IMR-90 (cell line): ENCODE measurements around the gene SV2C. TPM values are rescaled to one million over a fixed set of nuclear protein-coding genes. Genes with fewer than 3 reads are reported as not detected.

ENCODE experiments used
- ATAC-seq: fragments of 200-7000 bp; cut with Tn5 transposase; 2 replicates; pipeline ENCODE4 v1.9.1; 2020; ENCODE audit warnings: low read depth, mild to moderate bottlenecking, moderate library complexity
- BruUV-seq: library from RNA; stranded (reverse); fragments of 400-500 nt; replicated peaks from 2 replicates; lab custom pipeline; 2021; lab: Mats Ljungman, UMichigan
- CTCF ChIA-PET: fragments of 300-600 bp; formaldehyde crosslinking; extraction: SDS; loops from one replicate; lab custom pipeline; 2021; ENCODE audit warnings: antibody characterized with exemption; lab: Yijun Ruan, JAX
- POLR2A ChIA-PET: fragments of 300-600 bp; sonication (Branson Sonifier 250); formaldehyde crosslinking; loops from one replicate; lab custom pipeline; 2022; ENCODE audit warnings: antibody characterized with exemption; ENCODE audit not compliant: unreplicated experiment; lab: Charles Lee
- DNase-seq: peaks from one replicate; pipeline ENCODE4 v3.0.0; 2013
- H2AFZ ChIP-seq: replicated peaks from 2 replicates; pipeline ENCODE3; 2013; ENCODE audit warnings: low read length, mild to moderate bottlenecking; ENCODE audit not compliant: poor library complexity
- H2AK5ac ChIP-seq: 2 replicates; pipeline ENCODE4 v1.6.1; 2013; ENCODE audit warnings: low read depth, low read length, inconsistent platforms
- H2AK9ac ChIP-seq: replicated peaks from 2 replicates; pipeline ENCODE3; 2013; ENCODE audit warnings: mild to moderate bottlenecking, low read depth, low read length, moderate library complexity; ENCODE audit not compliant: poor library complexity
- H2BK120ac ChIP-seq: 2 replicates; pipeline ENCODE4 v1.6.1; 2013; ENCODE audit warnings: low read depth, low read length, inconsistent platforms
- H2BK15ac ChIP-seq: 3 replicates; pipeline ENCODE4 v1.6.1; 2013; ENCODE audit warnings: low read depth, low read length, inconsistent platforms
- H2BK20ac ChIP-seq: 2 replicates; pipeline ENCODE4 v1.6.1; 2013; ENCODE audit warnings: low read depth, mild to moderate bottlenecking, inconsistent platforms, low read length, moderate library complexity
- H2BK5ac ChIP-seq: 2 replicates; pipeline ENCODE4 v1.6.1; 2013; ENCODE audit warnings: mild to moderate bottlenecking, low read depth, low read length, inconsistent platforms; ENCODE audit not compliant: poor library complexity, severe bottlenecking
- H3K14ac ChIP-seq: replicated peaks from 2 replicates; pipeline ENCODE4 v1.6.1; 2013; ENCODE audit warnings: low read depth, low read length, inconsistent platforms
- H3K18ac ChIP-seq: 2 replicates; pipeline ENCODE4 v1.6.1; 2013; ENCODE audit warnings: low read depth, low read length, control low read depth
- H3K23ac ChIP-seq: 2 replicates; pipeline ENCODE4 v1.6.1; 2013; ENCODE audit warnings: low read depth, low read length, inconsistent platforms
- H3K27ac ChIP-seq: 2 replicates; pipeline ENCODE4 v1.5.1; 2013; ENCODE audit warnings: mild to moderate bottlenecking, control low read depth, low read length; ENCODE audit not compliant: insufficient read depth
- H3K27me3 ChIP-seq: 2 replicates; pipeline ENCODE4 v1.6.1; 2013; ENCODE audit warnings: low read length; ENCODE audit not compliant: control insufficient read depth, insufficient read depth
- H3K36me3 ChIP-seq: 2 replicates; pipeline ENCODE4 v1.6.1; 2013; ENCODE audit warnings: low read length, mixed read lengths; ENCODE audit not compliant: control insufficient read depth, insufficient read depth
- H3K4ac ChIP-seq: 2 replicates; pipeline ENCODE4 v1.6.1; 2013; ENCODE audit warnings: low read depth, low read length, inconsistent platforms
- H3K4me1 ChIP-seq: 2 replicates; pipeline ENCODE4 v1.6.1; 2013; ENCODE audit warnings: low read length, mixed read lengths; ENCODE audit not compliant: control insufficient read depth, insufficient read depth
- H3K4me2 ChIP-seq: 2 replicates; pipeline ENCODE4 v1.6.1; 2013; ENCODE audit warnings: low read depth, mild to moderate bottlenecking, control low read depth, low read length, moderate library complexity
- H3K4me3 ChIP-seq: 2 replicates; pipeline ENCODE4 v1.5.1; 2013; ENCODE audit warnings: low read depth, mild to moderate bottlenecking, control low read depth, low read length, moderate library complexity; ENCODE audit not compliant: insufficient read depth
- H3K56ac ChIP-seq: 2 replicates; pipeline ENCODE4 v1.6.1; 2013; ENCODE audit warnings: low read length, inconsistent platforms; ENCODE audit not compliant: insufficient read depth; ENCODE audit errors: extremely low read depth
- H3K79me1 ChIP-seq, 2 experiments: 2 replicates each; pipeline ENCODE4 v1.6.1; 2013; ENCODE audit warnings: low read length in 2 of 2, inconsistent platforms in 1 of 2, low read depth in 1 of 2
- H3K9ac ChIP-seq: 2 replicates; pipeline ENCODE4 v1.6.1; 2013; ENCODE audit warnings: low read depth, low read length, control low read depth
- H3K9me1 ChIP-seq: 2 replicates; pipeline ENCODE4 v1.6.1; 2013; ENCODE audit warnings: low read length, inconsistent platforms; ENCODE audit not compliant: insufficient read depth
- H3K9me3 ChIP-seq: 2 replicates; pipeline ENCODE4 v1.6.1; 2013; ENCODE audit warnings: low read length; ENCODE audit not compliant: control insufficient read depth, insufficient read depth
- H4K20me1 ChIP-seq: 2 replicates; pipeline ENCODE4 v1.6.1; 2013; ENCODE audit warnings: low read length, inconsistent platforms; ENCODE audit not compliant: insufficient read depth
- H4K5ac ChIP-seq: 2 replicates; pipeline ENCODE4 v1.6.1; 2013; ENCODE audit warnings: mild to moderate bottlenecking, low read depth, low read length, control low read depth
- H4K8ac ChIP-seq, 2 experiments: 2 replicates each; pipeline ENCODE4 v1.6.1; 2013; ENCODE audit warnings: low read depth in 2 of 2, low read length in 2 of 2, control low read depth in 1 of 2, inconsistent platforms in 1 of 2
- H4K91ac ChIP-seq: 2 replicates; pipeline ENCODE4 v1.6.1; 2013; ENCODE audit warnings: low read depth, low read length, inconsistent platforms; ENCODE audit not compliant: insufficient read depth
- CHD1 ChIP-seq: IDR thresholded peaks from 2 replicates; pipeline ENCODE4 v1.6.1; 2012; ENCODE audit warnings: low read depth, low read length, improper control_type of control experiment
- CTCF ChIP-seq: conservative IDR thresholded peaks from 2 replicates; pipeline ENCODE4 v1.5.1; 2012; ENCODE audit warnings: mild to moderate bottlenecking, low read depth, low read length, improper control_type of control experiment
- ELK1 ChIP-seq: fragments of 150-350 bp; IDR thresholded peaks from 2 replicates; pipeline ENCODE4 v1.6.1; 2016; ENCODE audit warnings: low read depth, mild to moderate bottlenecking, low read length, moderate library complexity, borderline replicate concordance
- FOS ChIP-seq: fragments of 150-350 bp; IDR thresholded peaks from 2 replicates; pipeline ENCODE4 v1.6.1; 2016; ENCODE audit warnings: low read depth, low read length
- MXI1 ChIP-seq: IDR thresholded peaks from 2 replicates; pipeline ENCODE4 v1.6.1; 2012; ENCODE audit warnings: low read depth, mild to moderate bottlenecking, low read length, moderate library complexity, borderline replicate concordance
- RAD21 ChIP-seq: IDR thresholded peaks from 2 replicates; pipeline ENCODE4 v1.6.1; 2012; ENCODE audit warnings: low read length, improper control_type of control experiment
- RCOR1 ChIP-seq: IDR thresholded peaks from 2 replicates; pipeline ENCODE4 v1.6.1; 2012; ENCODE audit warnings: mild to moderate bottlenecking, low read length, improper control_type of control experiment; ENCODE audit not compliant: insufficient replicate concordance
- SMC3 ChIP-seq: fragments of 150-350 bp; IDR thresholded peaks from 2 replicates; pipeline ENCODE4 v1.6.1; 2016; ENCODE audit warnings: low read depth, mild to moderate bottlenecking, antibody characterized with exemption, low read length, moderate library complexity
- USF2 ChIP-seq: fragments of 150-350 bp; IDR thresholded peaks from 2 replicates; pipeline ENCODE4 v1.6.1; 2017; ENCODE audit warnings: mild to moderate bottlenecking, antibody characterized with exemption, low read length, low read depth
- WGBS, 2 experiments: methylation state at CpG; one replicate each; pipeline versions ENCODE4 v1.1.5 to v1.1.7; 2013; ENCODE audit warnings: missing lambda C conversion rate in 2 of 2; ENCODE audit not compliant: insufficient read length in 1 of 2; ENCODE audit errors: extremely low coverage in 2 of 2; 5-methylcytosine and 5-hydroxymethylcytosine counted together
- dilution Hi-C: fragments of 300-500 bp; cut with HindIII; formaldehyde crosslinking; loops from one replicate; pipeline ENCODE4 v1.14.3; 2018; ENCODE audit warnings: low sequenced_read_pairs; ENCODE audit not compliant: unreplicated experiment
- in situ Hi-C: fragments of 300-500 bp; cut with MboI; formaldehyde crosslinking; loops from 3 replicates; pipeline ENCODE4 v1.14.3; 2019; ENCODE audit warnings: low sequenced_read_pairs, inconsistent platforms, mixed read lengths
- intact Hi-C: fragments of 100-400 bp; cut with micrococcal nuclease; formaldehyde crosslinking; loops from 2 replicates; pipeline ENCODE4 v1.10.0; 2022
- polyA plus RNA-seq, 3 experiments: library from polyadenylated mRNA; depleted of rRNA; stranded (reverse); fragments of >200 nt; gene quantifications; 2 replicates each; pipeline ENCODE4 v1.2.3, GENCODE V29; 2012; ENCODE audit warnings: low replicate concordance in 1 of 3
- total RNA-seq: library from RNA; depleted of rRNA; stranded (reverse); fragments of >200 nt; gene quantifications from 2 replicates; pipeline ENCODE4 v1.2.3, GENCODE V29; 2012

The SV2C gene
- total and polyA plus RNA-seq, 2 of the 4 experiments (the other 2 are of a cell fraction): not detected

GRCh38 chr5:76216748-76217147, 133.6 kb downstream of the SV2C start:
- CTCF ChIA-PET: no interaction called here
- H3K9me1 ChIP-seq: no peaks in the 10 kb centered on the region
- ATAC-seq (no peak), DNase-seq (no peak)
- intact Hi-C loops: no loop called here
- no peak overlapping the region for H3K56ac ChIP-seq
- H4K8ac ChIP-seq: no peak overlapping the region
- H3K4me1 ChIP-seq: no peaks in the 10 kb centered on the region
- no peak overlapping the region for H2BK5ac ChIP-seq
- H4K5ac ChIP-seq: no peak overlapping the region
- no peak overlapping the region for H3K18ac ChIP-seq
- no peak overlapping the region for H2AK5ac ChIP-seq
- H2BK20ac ChIP-seq: no peak overlapping the region
- no peak overlapping the region for H3K9ac ChIP-seq
- no peak overlapping the region for H3K4me3 ChIP-seq
- POLR2A ChIA-PET: no interaction called here
- no peak overlapping the region for H2AK9ac ChIP-seq
- no peak overlapping the region for H3K14ac ChIP-seq
- no peaks in the 10 kb centered on the region for H4K20me1 ChIP-seq
- H2AFZ ChIP-seq: no peak overlapping the region
- no peak overlapping the region for H3K4me2 ChIP-seq
- dilution Hi-C loops: no loop called here
- H3K23ac ChIP-seq: no peak overlapping the region
- no CpG with 5 or more reads among the region's 4 CpGs for WGBS, 2 experiments
- no peak overlapping the region for H3K27ac ChIP-seq
- in situ Hi-C loops: no loop called here
- no peak overlapping the region for H2BK120ac ChIP-seq
- H3K27me3 ChIP-seq: no peaks in the 10 kb centered on the region
- no peaks in the 10 kb centered on the region for H3K9me3 ChIP-seq
- no peak overlapping the region for H3K4ac ChIP-seq
- no TSS peak for BruUV-seq
- H2BK15ac ChIP-seq: no peak overlapping the region
- H4K91ac ChIP-seq: no peak overlapping the region
- H3K79me1 ChIP-seq: no peaks in the 10 kb centered on the region
- TF ChIP-seq ELK1 (no peak), MXI1 (no peak), USF2 (no peak), CHD1 (no peak), FOS (no peak), RCOR1 (no peak), SMC3 (no peak), CTCF (no peak), RAD21 (no peak)
- H3K36me3 ChIP-seq: no peaks in the 10 kb centered on the region
